AG04450 (cell line): ENCODE measurements around the gene STAMBPL1. TPM values are rescaled to one million over a fixed set of nuclear protein-coding genes. Genes with fewer than 3 reads are reported as not detected.
A peak's percentile ranks its signal among the peaks of the same experiment; 100 is the strongest.

Experiments
- CTCF ChIA-PET: fragments of 300-600, 350-600 bp; formaldehyde crosslinking; extraction: SDS; loops from one replicate; lab custom pipeline; 2022; ENCODE audit warnings: antibody characterized with exemption, inconsistent platforms; lab: Charles Lee
- POLR2A ChIA-PET: fragments of 350-600 bp; formaldehyde crosslinking; extraction: SDS; loops from one replicate; lab custom pipeline; 2021; ENCODE audit warnings: antibody characterized with exemption, inconsistent platforms; lab: Yijun Ruan, JAX
- DNase-seq: peaks from one replicate; pipeline ENCODE4 v3.0.0-alpha.2; 2011; ENCODE audit warnings: low read depth, low spot score
- H3K27ac ChIP-seq: one replicate; pipeline ENCODE4 v1.5.1; 2012; ENCODE audit warnings: low read depth, low read length, control low read depth
- H3K27me3 ChIP-seq: one replicate; pipeline ENCODE4 v1.6.0; 2012; ENCODE audit warnings: low read length; ENCODE audit not compliant: control insufficient read depth, insufficient read depth
- H3K4me3 ChIP-seq: 2 replicates; pipeline ENCODE4 v1.5.1; 2011; ENCODE audit warnings: mild to moderate bottlenecking, low read depth, low read length, control low read depth
- H3K9me3 ChIP-seq: 2 replicates; pipeline ENCODE4 v1.5.1; 2012; ENCODE audit warnings: low read length; ENCODE audit not compliant: control insufficient read depth, insufficient read depth
- polyA plus RNA-seq: library from polyadenylated mRNA; depleted of rRNA; stranded (reverse); fragments of >200 nt; gene quantifications from 2 replicates; pipeline ENCODE4 v1.2.3, GENCODE V29; 2011
- TF ChIP-seq, protein P1 (sequence below): IDR thresholded peaks from 2 replicates; pipeline ENCODE4 v1.5.1; 2011; ENCODE audit warnings: low read depth, low read length, control low read depth, inconsistent platforms

Gene STAMBPL1
- polyA plus RNA-seq, 1 experiment = 50.3 TPM

DNA sequence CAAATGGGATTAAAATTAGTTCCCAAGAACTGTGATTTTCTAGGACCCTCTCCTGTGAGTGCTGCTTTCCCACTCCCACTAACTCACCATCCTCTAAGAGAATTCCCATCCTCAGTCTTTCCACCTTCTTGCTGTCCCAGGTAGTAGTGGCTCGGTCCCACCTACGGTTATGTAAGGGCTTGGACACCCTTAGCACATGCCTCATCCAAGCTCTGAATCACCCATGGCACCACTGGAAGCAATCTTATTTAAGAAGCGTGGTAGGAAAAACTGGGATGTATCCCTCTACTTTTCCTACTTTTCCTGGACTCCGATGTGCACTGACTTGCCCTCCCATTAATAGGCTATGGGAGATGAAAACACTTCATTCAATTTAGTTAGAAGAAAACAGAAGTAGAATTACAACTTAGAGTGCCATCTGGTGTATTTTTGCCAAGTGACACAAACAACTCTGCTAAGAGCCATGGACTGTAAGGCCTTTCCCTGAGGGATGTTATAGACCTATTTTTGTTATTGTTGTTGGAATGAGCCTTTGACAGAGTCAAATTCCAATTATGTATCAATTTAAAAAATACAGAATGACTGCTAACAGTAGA is 14.7 kb upstream of the STAMBPL1 start:
- no peak overlapping the region for H3K4me3 ChIP-seq
- ChIA-PET POLR2A (no interaction called here), CTCF (interaction anchor here (3.4 kb wide), 1 partner anchor 29 kb away, joined by 22 read pairs; no protein-coding TSS in a partner anchor)
- H3K27me3 ChIP-seq = no peaks in the 10 kb centered on the region
- H3K9me3 ChIP-seq = no peaks in the 10 kb centered on the region
- TF ChIP-seq, protein P1, sequence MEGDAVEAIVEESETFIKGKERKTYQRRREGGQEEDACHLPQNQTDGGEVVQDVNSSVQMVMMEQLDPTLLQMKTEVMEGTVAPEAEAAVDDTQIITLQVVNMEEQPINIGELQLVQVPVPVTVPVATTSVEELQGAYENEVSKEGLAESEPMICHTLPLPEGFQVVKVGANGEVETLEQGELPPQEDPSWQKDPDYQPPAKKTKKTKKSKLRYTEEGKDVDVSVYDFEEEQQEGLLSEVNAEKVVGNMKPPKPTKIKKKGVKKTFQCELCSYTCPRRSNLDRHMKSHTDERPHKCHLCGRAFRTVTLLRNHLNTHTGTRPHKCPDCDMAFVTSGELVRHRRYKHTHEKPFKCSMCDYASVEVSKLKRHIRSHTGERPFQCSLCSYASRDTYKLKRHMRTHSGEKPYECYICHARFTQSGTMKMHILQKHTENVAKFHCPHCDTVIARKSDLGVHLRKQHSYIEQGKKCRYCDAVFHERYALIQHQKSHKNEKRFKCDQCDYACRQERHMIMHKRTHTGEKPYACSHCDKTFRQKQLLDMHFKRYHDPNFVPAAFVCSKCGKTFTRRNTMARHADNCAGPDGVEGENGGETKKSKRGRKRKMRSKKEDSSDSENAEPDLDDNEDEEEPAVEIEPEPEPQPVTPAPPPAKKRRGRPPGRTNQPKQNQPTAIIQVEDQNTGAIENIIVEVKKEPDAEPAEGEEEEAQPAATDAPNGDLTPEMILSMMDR = peak; percentile 26; the same call in 1 of the 2 replicates
- no peak for DNase-seq
- no peak overlapping the region for H3K27ac ChIP-seq

DNA sequence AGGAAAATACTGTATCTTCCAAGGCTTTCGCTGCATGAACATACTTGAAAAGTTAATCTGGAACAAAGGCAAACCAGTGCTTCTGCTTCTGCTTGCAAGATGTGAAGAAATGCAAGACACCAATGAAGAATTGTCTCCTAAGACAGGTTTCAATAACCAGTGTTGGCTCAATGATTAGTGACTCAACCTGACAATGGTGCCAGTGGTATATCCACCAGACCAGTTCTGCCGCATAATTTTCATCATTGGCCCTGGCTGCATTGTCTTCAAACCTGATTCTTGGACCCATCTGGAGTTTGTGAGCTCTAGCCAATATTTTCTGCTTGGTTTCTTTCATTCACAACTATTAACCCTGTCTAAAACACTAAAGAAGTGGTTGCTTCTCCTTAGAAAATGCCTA is 13.6 kb upstream of the STAMBPL1 start:
- TF ChIP-seq, protein P1 = no peak
- ChIA-PET CTCF (interaction anchor here (3.4 kb wide), 1 partner anchor 30 kb away, joined by 22 read pairs; no protein-coding TSS in a partner anchor), POLR2A (no interaction called here)
- H3K4me3 ChIP-seq = no peak overlapping the region
- no peaks in the 10 kb centered on the region for H3K27me3 ChIP-seq
- no peak overlapping the region for H3K27ac ChIP-seq
- H3K9me3 ChIP-seq = no peaks in the 10 kb centered on the region
- DNase-seq = no peak

DNA sequence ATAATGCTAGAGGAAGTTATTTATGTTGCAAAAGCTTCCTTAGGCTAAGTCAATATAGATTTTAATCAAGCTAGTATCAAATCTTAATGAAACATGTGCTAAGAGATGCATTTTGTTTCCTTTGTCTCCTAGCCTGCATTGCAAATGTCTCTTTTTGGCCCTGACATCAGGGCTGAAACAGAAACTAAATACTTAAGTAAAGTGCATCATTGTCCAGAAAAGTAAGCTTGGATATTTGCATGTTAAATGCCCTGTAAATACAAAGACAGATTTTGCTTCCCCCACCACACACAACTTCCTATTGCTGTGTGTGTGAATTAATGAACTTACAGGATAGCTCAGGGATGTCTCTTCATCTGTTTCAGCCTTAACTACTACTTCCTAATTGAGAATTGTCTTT is 10.0 kb upstream of the STAMBPL1 start:
- TF ChIP-seq, protein P1 = no peak
- Histone ChIP-seq H3K27ac (no peak overlapping the region), H3K9me3 (no peaks in the 10 kb centered on the region), H3K4me3 (no peak overlapping the region), H3K27me3 (no peaks in the 10 kb centered on the region)
- CTCF ChIA-PET = interaction anchor here (0.7 to 2.5 kb wide), 5 partner anchors 17 to 287 kb away, joined by 3 to 10 read pairs (median 6); partner anchors contain the start of gene RNLS
- POLR2A ChIA-PET = no interaction called here
- DNase-seq = no peak

DNA sequence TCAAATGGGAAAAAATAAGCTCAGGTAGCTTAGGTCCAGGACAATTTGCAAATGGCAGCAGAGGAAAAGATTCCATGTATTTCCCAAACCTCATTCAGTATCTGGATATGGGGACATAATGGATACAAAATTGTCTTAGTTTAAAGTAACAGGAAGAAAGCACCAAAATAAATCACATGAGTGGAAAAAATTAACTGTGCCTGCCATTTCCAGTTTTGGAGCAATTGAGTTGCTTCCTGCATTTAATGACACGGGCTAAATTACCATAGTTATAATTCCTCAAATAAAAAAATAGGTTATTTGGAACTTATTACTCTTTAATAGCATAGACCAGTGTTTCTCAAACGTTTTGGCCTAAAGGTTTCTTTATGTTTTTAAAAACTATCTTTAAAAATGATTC is 6.3 kb upstream of the STAMBPL1 start:
- Histone ChIP-seq H3K27ac (no peak overlapping the region), H3K4me3 (no peak overlapping the region), H3K9me3 (no peaks in the 10 kb centered on the region), H3K27me3 (no peaks in the 10 kb centered on the region)
- CTCF ChIA-PET = interaction anchor here (2.4 kb wide), 1 partner anchor 38 kb away, joined by 11 read pairs; no protein-coding TSS in a partner anchor
- POLR2A ChIA-PET = no interaction called here
- TF ChIP-seq, protein P1 = no peak
- DNase-seq = no peak

DNA sequence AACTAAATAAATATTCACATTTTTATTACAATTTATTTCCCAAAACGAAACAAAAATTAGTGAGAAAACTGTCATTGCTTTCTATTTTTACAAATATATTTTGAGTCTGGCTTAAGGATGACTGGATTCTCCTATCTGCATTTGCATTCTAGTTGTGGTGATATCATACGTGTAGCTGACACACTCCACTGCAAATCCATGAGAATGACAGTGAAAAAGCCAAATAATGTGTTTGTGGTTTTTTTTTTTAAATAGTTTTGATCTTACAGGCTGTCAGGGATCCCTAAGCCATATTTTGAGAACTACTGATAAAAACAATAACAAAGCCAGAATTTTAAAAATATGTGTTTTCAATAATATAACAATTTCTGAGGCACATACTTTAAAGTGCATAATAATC is 5.8 kb upstream of the STAMBPL1 start:
- CTCF ChIA-PET = interaction anchor here (2.4 kb wide), 1 partner anchor 39 kb away, joined by 11 read pairs; no protein-coding TSS in a partner anchor
- TF ChIP-seq, protein P1 = no peak
- Histone ChIP-seq H3K27ac (no peak overlapping the region), H3K9me3 (no peaks in the 10 kb centered on the region), H3K4me3 (no peak overlapping the region), H3K27me3 (no peaks in the 10 kb centered on the region)
- POLR2A ChIA-PET = no interaction called here
- DNase-seq = no peak
